HuH-7.5 (cell line): ENCODE measurements around the gene RTL9.
"Not testable (repeated sequence)": the region's sequence is repeated elsewhere in the genome, so short reads cannot be mapped to it uniquely, and the experiment has no call there.

Experiments
- DNase-seq: peaks from one replicate; pipeline ENCODE4 v3.0.0; 2011; ENCODE audit warnings: low spot score

The RTL9 gene

DNA sequence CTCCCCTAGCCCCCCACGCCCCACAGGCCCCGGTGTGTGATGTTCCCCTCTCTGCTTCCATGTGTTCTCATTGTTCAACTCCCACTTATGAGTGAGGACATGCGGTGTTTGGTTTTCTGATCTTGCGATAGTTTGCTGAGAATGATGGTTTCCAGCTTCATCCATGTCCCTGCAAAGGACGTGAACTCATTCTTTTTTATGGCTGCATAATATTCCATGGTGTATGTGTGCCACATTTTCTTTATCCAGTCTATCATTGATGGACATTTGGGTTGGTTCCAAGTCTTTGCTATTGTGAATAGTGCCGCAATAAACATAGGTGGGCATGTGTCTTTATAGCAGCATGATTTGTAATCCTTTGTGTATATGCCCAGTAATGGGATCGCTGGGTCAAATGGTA lies 47.6 kb downstream of the RTL9 start:
- not testable (repeated sequence) for DNase-seq

- no peak for DNase-seq
These were observed 48.2 kb downstream of the RTL9 start for GRCh38 chrX:110406822-110407221.

DNA sequence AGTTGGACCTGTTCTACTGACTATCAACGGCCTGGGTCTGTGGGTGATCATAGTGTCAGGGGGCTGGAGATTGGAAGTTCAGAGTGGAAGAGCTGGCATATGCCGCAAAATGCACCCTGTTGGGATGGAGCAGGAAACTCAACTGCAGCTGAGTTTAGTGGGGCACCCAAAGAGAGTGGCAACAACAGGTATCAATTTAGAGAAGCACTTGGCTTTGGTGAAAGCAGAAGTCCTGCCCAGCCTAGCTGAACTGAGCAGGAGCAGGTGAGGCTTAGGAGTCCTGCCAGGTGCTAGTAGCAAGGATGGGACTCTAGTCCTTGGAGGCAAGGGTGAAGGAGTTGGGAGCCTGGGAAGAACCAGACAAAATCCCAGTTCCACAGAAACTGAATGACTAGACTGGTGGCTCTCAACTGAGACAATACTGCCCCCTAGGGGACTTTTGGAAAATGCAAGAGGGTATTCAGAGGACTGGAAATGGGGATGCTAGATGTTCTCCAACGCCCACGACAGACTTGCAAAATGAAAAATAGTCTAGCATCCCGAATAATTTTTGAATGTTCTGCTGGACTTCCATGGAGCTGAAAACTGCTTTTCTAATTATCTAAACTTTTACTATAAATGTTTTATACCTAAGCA lies 49.4 kb downstream of the RTL9 start:
- no peak for DNase-seq
